GM19240 (cell line): ENCODE data around the gene PPP6R2.

Experiments
- DNase-seq: peaks from one replicate; pipeline ENCODE4 v3.0.0; 2011; ENCODE audit warnings: low spot score; ENCODE audit not compliant: insufficient read length

Gene PPP6R2

GRCh38 chr22:50342651-50343540 is at the start of gene PPP6R2:
Gene PPP6R2, plus strand, starts transcription at chr22:50343327. Its CDS starts 50,582 bp downstream, at chr22:50393909.
- DNase-seq = peak; percentile 60

- DNase-seq = no peak
Observed at GRCh38 chr22:50293441-50294318, 49.4 kb upstream of the PPP6R2 start.

GRCh38 chr22:50294319-50294656 is 48.8 kb upstream of the PPP6R2 start:
- DNase-seq = no peak

- no peak for DNase-seq
Observed at GRCh38 chr22:50296658-50297490, 46.3 kb upstream of the PPP6R2 start.

GRCh38 chr22:50297510-50298265 is 45.4 kb upstream of the PPP6R2 start:
- DNase-seq = no peak

GRCh38 chr22:50298266-50298637 is 44.9 kb upstream of the PPP6R2 start:
- DNase-seq = no peak

- DNase-seq = no peak
Observed at GRCh38 chr22:50298937-50299784, 44.0 kb upstream of the PPP6R2 start.

- DNase-seq = no peak
Observed at GRCh38 chr22:50299785-50300619, 43.1 kb upstream of the PPP6R2 start.

- DNase-seq = no peak
Observed at GRCh38 chr22:50300620-50301257, 42.4 kb upstream of the PPP6R2 start.

GRCh38 chr22:50301581-50301991 is 41.5 kb upstream of the PPP6R2 start:
- DNase-seq = no peak

GRCh38 chr22:50302041-50302541 is 41.0 kb upstream of the PPP6R2 start:
- DNase-seq = no peak

- DNase-seq = no peak
Observed at GRCh38 chr22:50302564-50302963, 40.6 kb upstream of the PPP6R2 start.

GRCh38 chr22:50303515-50303847 is 39.6 kb upstream of the PPP6R2 start:
- no peak for DNase-seq

GRCh38 chr22:50303848-50304527 is 39.1 kb upstream of the PPP6R2 start:
- no peak for DNase-seq

- no peak for DNase-seq
Observed at GRCh38 chr22:50304528-50305392, 38.4 kb upstream of the PPP6R2 start.

GRCh38 chr22:50305393-50305922 is 37.7 kb upstream of the PPP6R2 start:
- no peak for DNase-seq
